ENCODE data around the gene SKP1.

GRCh38 chr5:134127988-134128647, 48.6 kb downstream of the SKP1 start:
- TF ChIP-seq CTCF (IDR thresholded peaks at IDR 0.05; ENCODE audit: low read depth, low read length, missing input control): no peak
- no peak for TF ChIP-seq HNF4A (conservative IDR thresholded peaks at IDR 0.05)
- TF ChIP-seq SP1 (IDR thresholded peaks at IDR 0.05): no peak
- TF ChIP-seq MAX (IDR thresholded peaks at IDR 0.05): no peak
- TF ChIP-seq RAD21 (IDR thresholded peaks at IDR 0.05): no peak
- TF ChIP-seq TAF1 (conservative IDR thresholded peaks at IDR 0.05): no peak
- no peak for TF ChIP-seq RXRA (IDR thresholded peaks at IDR 0.05)
- TF ChIP-seq JUND (IDR thresholded peaks at IDR 0.05): no peak
- no peak for TF ChIP-seq REST (IDR thresholded peaks at IDR 0.05)
- TF ChIP-seq YY1 (IDR thresholded peaks at IDR 0.05): no peak
- TF ChIP-seq HNF4G (IDR thresholded peaks at IDR 0.05): no peak
- no peak for TF ChIP-seq FOXA1 (IDR thresholded peaks at IDR 0.05)
- no peak for TF ChIP-seq GABPA (IDR thresholded peaks at IDR 0.05 in 1 of 2, conservative IDR thresholded peaks at IDR 0.05 in 1 of 2)

Measured in liver (tissue), 3 donors.